ENCODE measurements around the gene LRBA.
"Not testable (repeated sequence)": the region's sequence is repeated elsewhere in the genome, so short reads cannot be mapped to it uniquely, and the experiment has no call there.

The LRBA gene, protein sequence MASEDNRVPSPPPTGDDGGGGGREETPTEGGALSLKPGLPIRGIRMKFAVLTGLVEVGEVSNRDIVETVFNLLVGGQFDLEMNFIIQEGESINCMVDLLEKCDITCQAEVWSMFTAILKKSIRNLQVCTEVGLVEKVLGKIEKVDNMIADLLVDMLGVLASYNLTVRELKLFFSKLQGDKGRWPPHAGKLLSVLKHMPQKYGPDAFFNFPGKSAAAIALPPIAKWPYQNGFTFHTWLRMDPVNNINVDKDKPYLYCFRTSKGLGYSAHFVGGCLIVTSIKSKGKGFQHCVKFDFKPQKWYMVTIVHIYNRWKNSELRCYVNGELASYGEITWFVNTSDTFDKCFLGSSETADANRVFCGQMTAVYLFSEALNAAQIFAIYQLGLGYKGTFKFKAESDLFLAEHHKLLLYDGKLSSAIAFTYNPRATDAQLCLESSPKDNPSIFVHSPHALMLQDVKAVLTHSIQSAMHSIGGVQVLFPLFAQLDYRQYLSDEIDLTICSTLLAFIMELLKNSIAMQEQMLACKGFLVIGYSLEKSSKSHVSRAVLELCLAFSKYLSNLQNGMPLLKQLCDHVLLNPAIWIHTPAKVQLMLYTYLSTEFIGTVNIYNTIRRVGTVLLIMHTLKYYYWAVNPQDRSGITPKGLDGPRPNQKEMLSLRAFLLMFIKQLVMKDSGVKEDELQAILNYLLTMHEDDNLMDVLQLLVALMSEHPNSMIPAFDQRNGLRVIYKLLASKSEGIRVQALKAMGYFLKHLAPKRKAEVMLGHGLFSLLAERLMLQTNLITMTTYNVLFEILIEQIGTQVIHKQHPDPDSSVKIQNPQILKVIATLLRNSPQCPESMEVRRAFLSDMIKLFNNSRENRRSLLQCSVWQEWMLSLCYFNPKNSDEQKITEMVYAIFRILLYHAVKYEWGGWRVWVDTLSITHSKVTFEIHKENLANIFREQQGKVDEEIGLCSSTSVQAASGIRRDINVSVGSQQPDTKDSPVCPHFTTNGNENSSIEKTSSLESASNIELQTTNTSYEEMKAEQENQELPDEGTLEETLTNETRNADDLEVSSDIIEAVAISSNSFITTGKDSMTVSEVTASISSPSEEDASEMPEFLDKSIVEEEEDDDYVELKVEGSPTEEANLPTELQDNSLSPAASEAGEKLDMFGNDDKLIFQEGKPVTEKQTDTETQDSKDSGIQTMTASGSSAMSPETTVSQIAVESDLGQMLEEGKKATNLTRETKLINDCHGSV (N-terminal part only)

GRCh38 chr4:151014521-151015458 lies at the start of gene LRBA:
Gene LRBA, minus strand, starts transcription at chr4:151015284. Its CDS starts 642 bp downstream, at chr4:151014642.
- no CpG with 5 or more reads among the region's 37 CpGs for WGBS (ENCODE audit: insufficient coverage, insufficient read length)

GRCh38 chr4:151063143-151063542 lies 48.1 kb upstream of the LRBA start:
- not testable (repeated sequence) for H3K27ac ChIP-seq (ENCODE audit: low read length); H3K4me3 ChIP-seq (ENCODE audit: low read length); H3K36me3 ChIP-seq (ENCODE audit: control insufficient read depth, insufficient read depth, low read length); DNase-seq (ENCODE audit: low read depth, low spot score); H3K4me1 ChIP-seq (ENCODE audit: control insufficient read depth, insufficient read depth, low read length); H3K27me3 ChIP-seq (ENCODE audit: control insufficient read depth, insufficient read depth, low read length); H3K9me3 ChIP-seq (ENCODE audit: control insufficient read depth, insufficient read depth, low read length)
- no CpG with 5 or more reads among the region's 3 CpGs for WGBS (ENCODE audit: insufficient coverage, insufficient read length)

More at GRCh38 chr4:151014521-151015458, at the start of gene LRBA:
- Histone ChIP-seq H3K4me3 (ENCODE audit: low read length) (peak within 1 kb of the TSS; percentile 83; the same call in 1 of the 2 replicates), H3K4me1 (ENCODE audit: control insufficient read depth, insufficient read depth, low read length) (no peaks in the 10 kb centered on the region), H3K36me3 (ENCODE audit: control insufficient read depth, insufficient read depth, low read length) (no peaks in the 10 kb centered on the region), H3K27ac (ENCODE audit: low read length) (no peak within 1 kb of the TSS), H3K27me3 (ENCODE audit: control insufficient read depth, insufficient read depth, low read length) (no peaks in the 10 kb centered on the region), H3K9me3 (ENCODE audit: control insufficient read depth, insufficient read depth, low read length) (no peaks in the 10 kb centered on the region)
- DNase-seq (ENCODE audit: low read depth, low spot score): peak; percentile 74

DNA sequence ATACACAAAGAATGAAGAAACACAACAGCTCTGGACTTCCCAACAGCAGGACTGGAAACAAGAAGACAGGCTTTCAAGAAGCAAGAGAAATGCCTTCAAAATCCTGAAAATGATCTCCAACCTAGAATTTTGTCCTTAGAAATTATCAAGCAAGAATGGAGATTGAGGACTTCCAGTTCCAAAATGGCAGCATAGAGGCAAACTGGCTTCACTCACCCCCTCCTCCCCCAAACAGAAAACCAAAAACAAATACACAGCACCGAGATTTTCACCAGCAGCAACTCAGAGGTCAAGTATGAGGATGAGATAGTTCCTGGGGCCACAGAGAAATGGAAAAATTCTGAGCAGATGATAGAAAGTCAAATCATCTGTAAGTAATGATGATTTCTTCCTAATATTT lies 40.5 kb upstream of the LRBA start:
- no peaks in the 10 kb centered on the region for H3K9me3 ChIP-seq (ENCODE audit: control insufficient read depth, insufficient read depth, low read length)
- no peak for DNase-seq (ENCODE audit: low read depth, low spot score)
- no CpG with 5 or more reads among the region's 1 CpG for WGBS (ENCODE audit: insufficient coverage, insufficient read length)
- no peaks in the 10 kb centered on the region for H3K27me3 ChIP-seq (ENCODE audit: control insufficient read depth, insufficient read depth, low read length)
- H3K36me3 ChIP-seq (ENCODE audit: control insufficient read depth, insufficient read depth, low read length): no peaks in the 10 kb centered on the region
- no peak overlapping the region for H3K4me3 ChIP-seq (ENCODE audit: low read length)
- H3K27ac ChIP-seq (ENCODE audit: low read length): no peak overlapping the region
- H3K4me1 ChIP-seq (ENCODE audit: control insufficient read depth, insufficient read depth, low read length): no peaks in the 10 kb centered on the region

DNA sequence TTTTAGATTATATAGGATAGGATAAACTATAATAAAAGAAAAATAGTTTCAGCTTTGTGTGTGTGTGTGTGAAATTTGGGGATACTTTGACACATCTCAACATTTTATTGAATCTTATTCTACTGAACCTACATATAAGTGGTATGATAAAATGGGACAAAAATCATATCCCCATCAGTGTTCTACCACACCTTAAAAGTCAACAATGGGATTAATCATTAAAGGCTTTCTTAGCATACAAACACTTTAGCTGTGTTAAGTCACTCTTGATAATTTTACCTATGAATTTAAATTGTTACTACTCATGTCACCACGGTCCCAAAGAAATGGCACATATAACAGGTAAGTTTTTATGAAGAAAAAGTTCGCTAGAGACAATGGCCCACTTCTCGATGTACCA lies 37.7 kb upstream of the LRBA start:
- Histone ChIP-seq H3K4me3 (ENCODE audit: low read length) (no peak overlapping the region), H3K36me3 (ENCODE audit: control insufficient read depth, insufficient read depth, low read length) (no peaks in the 10 kb centered on the region), H3K9me3 (ENCODE audit: control insufficient read depth, insufficient read depth, low read length) (no peaks in the 10 kb centered on the region), H3K27ac (ENCODE audit: low read length) (no peak overlapping the region), H3K4me1 (ENCODE audit: control insufficient read depth, insufficient read depth, low read length) (no peaks in the 10 kb centered on the region; the same call in 1 of the 2 replicates), H3K27me3 (ENCODE audit: control insufficient read depth, insufficient read depth, low read length) (no peaks in the 10 kb centered on the region)
- DNase-seq (ENCODE audit: low read depth, low spot score): no peak
- WGBS (ENCODE audit: insufficient coverage, insufficient read length): no CpG with 5 or more reads among the region's 3 CpGs

DNA sequence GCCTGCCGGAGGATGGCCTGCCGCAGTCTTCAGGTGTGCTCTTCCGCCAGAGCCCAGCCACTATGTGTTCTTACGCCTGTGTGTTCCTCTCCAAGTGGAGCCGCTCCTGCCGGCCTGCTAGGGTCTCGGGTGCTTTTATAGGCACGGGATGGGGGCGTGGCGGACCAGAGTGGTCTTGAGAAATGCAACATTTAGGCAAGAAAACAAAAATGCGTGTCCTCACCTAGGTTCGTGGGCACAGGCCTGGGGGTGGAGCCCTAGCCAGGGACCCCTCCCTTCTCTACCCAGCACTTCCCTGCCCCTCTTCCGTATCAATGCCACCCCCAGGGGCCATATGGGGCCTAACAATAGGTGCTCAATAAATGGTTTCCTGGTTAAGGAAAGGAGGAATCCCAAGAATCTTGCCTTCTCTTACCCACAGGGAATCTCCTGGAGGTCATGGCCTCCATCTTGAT lies 34.4 kb upstream of the LRBA start:
- no peaks in the 10 kb centered on the region for H3K9me3 ChIP-seq (ENCODE audit: control insufficient read depth, insufficient read depth, low read length)
- H3K27ac ChIP-seq (ENCODE audit: low read length): no peak overlapping the region
- no CpG with 5 or more reads among the region's 13 CpGs for WGBS (ENCODE audit: insufficient coverage, insufficient read length)
- H3K4me3 ChIP-seq (ENCODE audit: low read length): peak overlapping the region; percentile 48; the same call in 1 of the 2 replicates
- no peaks in the 10 kb centered on the region for H3K27me3 ChIP-seq (ENCODE audit: control insufficient read depth, insufficient read depth, low read length)
- DNase-seq (ENCODE audit: low read depth, low spot score): peak; percentile 75
- no peaks in the 10 kb centered on the region; the same call in 1 of the 2 replicates for H3K4me1 ChIP-seq (ENCODE audit: control insufficient read depth, insufficient read depth, low read length)
- H3K36me3 ChIP-seq (ENCODE audit: control insufficient read depth, insufficient read depth, low read length): no peaks in the 10 kb centered on the region

- no peaks in the 10 kb centered on the region for H3K36me3 ChIP-seq (ENCODE audit: control insufficient read depth, insufficient read depth, low read length)
- no peak overlapping the region for H3K27ac ChIP-seq (ENCODE audit: low read length)
- no peaks in the 10 kb centered on the region for H3K9me3 ChIP-seq (ENCODE audit: control insufficient read depth, insufficient read depth, low read length)
- DNase-seq (ENCODE audit: low read depth, low spot score): no peak
- no peaks in the 10 kb centered on the region for H3K27me3 ChIP-seq (ENCODE audit: control insufficient read depth, insufficient read depth, low read length)
- peak overlapping the region; percentile 48; the same call in 1 of the 2 replicates for H3K4me3 ChIP-seq (ENCODE audit: low read length)
- WGBS (ENCODE audit: insufficient coverage, insufficient read length): no CpG with 5 or more reads among the region's 11 CpGs
- no peaks in the 10 kb centered on the region; the same call in 1 of the 2 replicates for H3K4me1 ChIP-seq (ENCODE audit: control insufficient read depth, insufficient read depth, low read length)
Observed at GRCh38 chr4:151048913-151049312, 33.8 kb upstream of the LRBA start.

DNA sequence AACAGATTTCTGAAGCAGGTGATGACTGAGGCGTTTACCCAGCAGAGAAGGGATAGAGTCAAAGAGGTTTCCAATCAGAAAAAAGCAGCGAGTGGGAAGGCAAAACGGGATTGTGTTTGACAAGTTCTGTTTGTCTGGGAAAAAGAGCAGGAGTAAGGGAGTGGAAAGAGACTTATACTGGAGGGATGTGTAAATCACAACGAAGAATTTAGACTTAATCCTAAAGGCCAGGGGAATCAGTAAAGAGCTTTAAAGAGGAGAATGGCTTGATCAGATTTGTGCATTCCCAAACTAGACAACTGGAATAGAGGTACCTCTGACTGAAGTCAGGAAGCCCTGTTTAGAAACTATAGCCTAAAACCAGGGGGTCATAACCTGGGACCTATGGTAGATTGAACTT lies 31.5 kb upstream of the LRBA start:
- H3K4me3 ChIP-seq (ENCODE audit: low read length): no peak overlapping the region
- WGBS (ENCODE audit: insufficient coverage, insufficient read length): no CpG with 5 or more reads among the region's 4 CpGs
- H3K27ac ChIP-seq (ENCODE audit: low read length): no peak overlapping the region
- H3K27me3 ChIP-seq (ENCODE audit: control insufficient read depth, insufficient read depth, low read length): no peaks in the 10 kb centered on the region
- no peaks in the 10 kb centered on the region; the same call in 1 of the 2 replicates for H3K4me1 ChIP-seq (ENCODE audit: control insufficient read depth, insufficient read depth, low read length)
- no peak for DNase-seq (ENCODE audit: low read depth, low spot score)
- no peaks in the 10 kb centered on the region for H3K36me3 ChIP-seq (ENCODE audit: control insufficient read depth, insufficient read depth, low read length)
- no peaks in the 10 kb centered on the region for H3K9me3 ChIP-seq (ENCODE audit: control insufficient read depth, insufficient read depth, low read length)

GRCh38 chr4:151045907-151046306 lies 30.8 kb upstream of the LRBA start:
- H3K4me1 ChIP-seq (ENCODE audit: control insufficient read depth, insufficient read depth, low read length): no peaks in the 10 kb centered on the region; the same call in 1 of the 2 replicates
- no peak for DNase-seq (ENCODE audit: low read depth, low spot score)
- no peaks in the 10 kb centered on the region for H3K36me3 ChIP-seq (ENCODE audit: control insufficient read depth, insufficient read depth, low read length)
- H3K4me3 ChIP-seq (ENCODE audit: low read length): no peak overlapping the region
- no peak overlapping the region for H3K27ac ChIP-seq (ENCODE audit: low read length)
- H3K9me3 ChIP-seq (ENCODE audit: control insufficient read depth, insufficient read depth, low read length): no peaks in the 10 kb centered on the region
- no CpG with 5 or more reads among the region's 3 CpGs for WGBS (ENCODE audit: insufficient coverage, insufficient read length)
- H3K27me3 ChIP-seq (ENCODE audit: control insufficient read depth, insufficient read depth, low read length): no peaks in the 10 kb centered on the region

DNA sequence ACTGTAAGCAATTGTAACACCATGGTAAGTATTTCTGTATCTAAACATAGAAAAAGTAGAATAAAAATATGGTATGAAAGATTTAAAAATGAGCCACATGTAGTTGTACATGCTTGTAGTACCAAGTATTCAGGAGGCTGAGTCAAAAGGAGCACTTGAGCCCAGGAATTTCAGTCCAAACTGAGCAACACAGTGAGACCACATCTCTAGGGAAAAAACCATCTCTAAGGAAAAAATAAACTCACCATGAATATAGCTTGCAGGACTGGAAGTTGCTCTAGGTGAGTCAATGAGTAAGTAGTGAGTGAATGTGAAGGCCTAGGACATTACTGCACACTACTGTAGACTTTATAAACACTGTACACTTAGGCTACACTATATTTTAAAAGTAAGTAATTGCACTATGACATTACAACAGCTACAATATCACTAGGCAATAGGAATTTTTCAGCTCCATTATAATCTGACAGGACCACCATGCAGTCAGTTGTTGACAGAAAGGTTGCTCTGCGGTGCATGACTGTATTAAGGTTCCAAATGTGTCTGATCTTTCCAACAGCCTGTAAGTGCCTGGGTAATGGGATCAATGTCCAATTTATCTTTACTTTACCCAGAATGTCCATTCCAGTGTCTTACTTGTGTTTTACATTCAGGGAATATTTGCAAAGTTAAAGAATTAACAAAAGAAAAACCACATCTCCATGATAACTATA lies 28.9 kb upstream of the LRBA start:
- Histone ChIP-seq H3K4me3 (ENCODE audit: low read length) (no peak overlapping the region), H3K9me3 (ENCODE audit: control insufficient read depth, insufficient read depth, low read length) (no peaks in the 10 kb centered on the region), H3K27ac (ENCODE audit: low read length) (no peak overlapping the region), H3K36me3 (ENCODE audit: control insufficient read depth, insufficient read depth, low read length) (no peaks in the 10 kb centered on the region; the same call in 1 of the 2 replicates), H3K27me3 (ENCODE audit: control insufficient read depth, insufficient read depth, low read length) (no peaks in the 10 kb centered on the region), H3K4me1 (ENCODE audit: control insufficient read depth, insufficient read depth, low read length) (no peaks in the 10 kb centered on the region; the same call in 1 of the 2 replicates)
- DNase-seq (ENCODE audit: low read depth, low spot score): no peak
- no CpG with 5 or more reads among the region's 1 CpG for WGBS (ENCODE audit: insufficient coverage, insufficient read length)
